Measurements from ENCODE around the gene AIPL1.

- no peak for TF ChIP-seq CTCF (IDR thresholded peaks at IDR 0.05)
- no peak for TF ChIP-seq POLR2A (IDR thresholded peaks at IDR 0.05)
Measured at GRCh38 chr17:6423931-6424330, 11.0 kb downstream of the AIPL1 start.
